ENCODE data around the gene FNDC3B.

DNA sequence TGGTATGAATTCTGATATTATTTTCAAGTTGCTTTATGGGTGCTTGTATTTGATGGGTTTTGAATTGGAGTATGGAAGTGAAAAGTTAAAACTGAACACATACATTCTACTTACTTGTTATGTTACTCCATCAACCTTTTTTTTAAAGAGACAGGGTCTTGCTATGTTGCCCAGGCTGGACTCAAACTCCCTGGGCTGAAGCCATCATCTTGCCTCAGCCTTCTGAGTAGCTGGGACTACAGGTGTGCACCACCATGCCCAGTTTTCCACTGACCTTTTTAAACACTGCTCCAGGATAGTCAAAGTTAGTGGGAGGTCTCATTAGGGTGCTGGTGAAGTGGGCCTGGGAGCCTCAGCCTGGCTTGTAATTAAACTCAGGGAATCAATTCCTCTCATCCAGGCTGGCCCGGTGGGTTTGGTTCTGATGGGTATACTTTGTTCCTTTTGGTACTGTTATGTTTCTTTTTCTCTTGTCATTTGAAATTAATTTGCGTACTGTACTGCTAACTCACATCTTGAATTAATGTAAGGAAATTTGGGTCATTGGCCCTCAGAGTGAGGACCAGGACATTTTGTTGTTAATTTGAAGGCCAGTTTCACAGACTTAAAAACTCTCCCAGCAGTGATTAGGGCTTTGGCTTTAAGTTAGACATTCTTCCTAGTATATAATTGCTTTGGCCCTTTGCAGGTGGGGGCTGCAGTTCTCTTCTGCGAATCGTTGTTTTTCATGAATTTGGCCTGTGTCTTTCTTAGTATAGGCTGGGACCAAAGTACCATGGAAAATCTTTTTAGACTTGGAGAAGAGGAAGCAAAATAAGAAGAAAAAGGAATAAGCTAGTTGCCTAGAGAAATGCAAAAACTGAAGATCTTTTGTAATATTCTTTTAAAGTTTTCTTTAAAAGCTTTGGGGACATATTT lies 66.9 kb downstream of the FNDC3B start:
- no peak for TF ChIP-seq CTCF (IDR thresholded peaks at IDR 0.05)
- TF ChIP-seq POLR2A (IDR thresholded peaks at IDR 0.05): no peak

Measured in testis (tissue), 2 donors.